GM12864 (cell line): ENCODE measurements around the gene PTHLH.

ENCODE experiments used
- DNase-seq: peaks from one replicate; pipeline ENCODE4 v3.0.0-alpha.2; 2011; ENCODE audit warnings: low read depth
- H3K4me3 ChIP-seq: 2 replicates; pipeline ENCODE4 v1.5.1; 2011; ENCODE audit warnings: mild to moderate bottlenecking, low read depth, low read length, control low read depth
- CTCF ChIP-seq: IDR thresholded peaks from 2 replicates; pipeline ENCODE4 v1.5.1; 2011; ENCODE audit warnings: low read depth, mild to moderate bottlenecking, moderate library complexity, low read length, control low read depth, inconsistent platforms; ENCODE audit errors: missing control alignments

Gene PTHLH

GRCh38 chr12:27964123-27964522 is 8.4 kb downstream of the PTHLH start:
- no peak overlapping the region for H3K4me3 ChIP-seq
- DNase-seq, result no peak
- no peak for TF ChIP-seq CTCF

- TF ChIP-seq CTCF, result no peak
- no peak overlapping the region for H3K4me3 ChIP-seq
- DNase-seq, result no peak
Measured at GRCh38 chr12:27960821-27961220, 11.7 kb downstream of the PTHLH start.

- no peak for DNase-seq
- TF ChIP-seq CTCF, result no peak
- H3K4me3 ChIP-seq, result no peak overlapping the region
Measured at GRCh38 chr12:27958675-27959074, 13.9 kb downstream of the PTHLH start.

GRCh38 chr12:27957366-27957765 is 15.2 kb downstream of the PTHLH start:
- no peak for DNase-seq
- TF ChIP-seq CTCF, result no peak
- H3K4me3 ChIP-seq, result no peak overlapping the region

GRCh38 chr12:27953817-27954216 is 18.7 kb downstream of the PTHLH start:
- DNase-seq, result no peak
- no peak overlapping the region for H3K4me3 ChIP-seq
- TF ChIP-seq CTCF, result no peak

- no peak for DNase-seq
- TF ChIP-seq CTCF, result no peak
- no peak overlapping the region for H3K4me3 ChIP-seq
Measured at GRCh38 chr12:27953348-27953747, 19.2 kb downstream of the PTHLH start.

- TF ChIP-seq CTCF, result no peak
- DNase-seq, result no peak
- H3K4me3 ChIP-seq, result no peak overlapping the region
Measured at GRCh38 chr12:27952510-27952909, 20.0 kb downstream of the PTHLH start.
